Fibroblast of lung (primary cell): ENCODE measurements around the gene AZGP1. TPM values are rescaled to one million over a fixed set of nuclear protein-coding genes. Genes with fewer than 3 reads are reported as not detected.
"Not testable (repeated sequence)": the region's sequence is repeated elsewhere in the genome, so short reads cannot be mapped to it uniquely, and the experiment has no call there.

Experiments used
- DNase-seq, 2 donors: peaks; one replicate each; pipeline versions ENCODE4 v3.0.0 to v3.0.0-alpha.2; 2010; ENCODE audit warnings: low read depth in 2 of 2
- H2AFZ ChIP-seq: 2 replicates; pipeline ENCODE4 v1.5.1; 2012; ENCODE audit warnings: low read length, control low read depth, inconsistent platforms
- H3K27ac ChIP-seq: 2 replicates; pipeline ENCODE4 v1.5.1; 2011; ENCODE audit warnings: low read length, control low read depth; ENCODE audit not compliant: insufficient read depth
- H3K27me3 ChIP-seq: 2 replicates; pipeline ENCODE4 v1.5.1; 2011; ENCODE audit warnings: mild to moderate bottlenecking, low read length; ENCODE audit not compliant: control insufficient read depth, insufficient read depth
- H3K36me3 ChIP-seq: 2 replicates; pipeline ENCODE4 v1.5.1; 2011; ENCODE audit warnings: low read length; ENCODE audit not compliant: control insufficient read depth, insufficient read depth
- H3K4me1 ChIP-seq: 2 replicates; pipeline ENCODE4 v1.5.1; 2011; ENCODE audit warnings: low read length; ENCODE audit not compliant: control insufficient read depth, insufficient read depth; ENCODE audit errors: extremely low read depth
- H3K4me2 ChIP-seq: 2 replicates; pipeline ENCODE4 v1.5.1; 2011; ENCODE audit warnings: low read length, control low read depth; ENCODE audit not compliant: insufficient read depth; ENCODE audit errors: extremely low read depth
- H3K4me3 ChIP-seq, 4 experiments: fragments of 200-600 bp in 1 of 4; sonication (generic) in 1 of 4; replicated peaks in 1 of 4; 2 replicates each; pipeline ENCODE4 v1.5.1; 2011 to 2016; ENCODE audit warnings: low read length in 4 of 4, low read depth in 3 of 4, mild to moderate bottlenecking in 3 of 4, control low read depth in 2 of 4, inconsistent platforms in 1 of 4, mixed read lengths in 1 of 4; ENCODE audit not compliant: insufficient read depth in 1 of 4; ENCODE audit errors: control extremely low read depth in 1 of 4
- H3K79me2 ChIP-seq: 2 replicates; pipeline ENCODE4 v1.5.1; 2012; ENCODE audit warnings: mild to moderate bottlenecking, low read length, inconsistent platforms; ENCODE audit not compliant: control insufficient read depth, insufficient read depth
- H3K9ac ChIP-seq: 2 replicates; pipeline ENCODE4 v1.5.1; 2011; ENCODE audit warnings: mild to moderate bottlenecking, low read length, control low read depth; ENCODE audit not compliant: insufficient read depth
- H3K9me3 ChIP-seq: 2 replicates; pipeline ENCODE4 v1.5.1; 2012; ENCODE audit warnings: low read depth, low read length; ENCODE audit not compliant: control insufficient read depth, insufficient read depth
- H4K20me1 ChIP-seq: 2 replicates; pipeline ENCODE4 v1.5.1; 2011; ENCODE audit warnings: low read length; ENCODE audit not compliant: control insufficient read depth, insufficient read depth; ENCODE audit errors: extremely low read depth
- CTCF ChIP-seq, 2 donors: IDR thresholded peaks in 1 of 2; conservative IDR thresholded peaks in 1 of 2; 1 replicate in 1 of 2; 2 replicates in 1 of 2; pipeline ENCODE4 v1.5.1; 2011 to 2012; ENCODE audit warnings: low read length in 2 of 2, control low read depth in 1 of 2, inconsistent platforms in 1 of 2, low read depth in 1 of 2, mild to moderate bottlenecking in 1 of 2
- EZH2 ChIP-seq: IDR thresholded peaks from 2 replicates; pipeline ENCODE4 v1.5.1; 2012; ENCODE audit warnings: low read length, control low read depth, mild to moderate bottlenecking; ENCODE audit errors: missing control alignments
- polyA plus RNA-seq, 2 donors: library from polyadenylated mRNA; depleted of rRNA in 1 of 2; stranded (reverse) in 1 of 2; unstranded in 1 of 2; fragments of >200 nt; gene quantifications; 2 replicates each; pipeline ENCODE4 v1.2.1, GENCODE V29; 2011 to 2012; ENCODE audit warnings: missing spikeins in 1 of 2
- total RNA-seq: library from RNA; depleted of rRNA; stranded (reverse); fragments of >200 nt; gene quantifications from 2 replicates; pipeline ENCODE4 v1.2.1, GENCODE V29; 2014

AZGP1 gene
- total and polyA plus RNA-seq, 2 donors (not counting 1 experiment from before 2014, with no cell fraction given): not detected

- no peak for DNase-seq
- Histone ChIP-seq H3K27me3 (peaks cover 2% of the 10 kb centered on the region), H4K20me1 (no peaks in the 10 kb centered on the region), H3K4me2 (no peak overlapping the region), H3K4me3 (no peak overlapping the region), H3K9me3 (no peaks in the 10 kb centered on the region), H2AFZ (no peak overlapping the region), H3K36me3 (no peaks in the 10 kb centered on the region), H3K27ac (no peak overlapping the region), H3K9ac (no peak overlapping the region), H3K4me1 (no peaks in the 10 kb centered on the region), H3K79me2 (no peaks in the 10 kb centered on the region)
- TF ChIP-seq EZH2 (no peak), CTCF (conservative IDR thresholded peaks at IDR 0.05 in 1 of 2, IDR thresholded peaks at IDR 0.05 in 1 of 2; ENCODE audit: low read depth in 1 of 2, low read length in 2 of 2) (no peak)
These were observed 17.1 kb downstream of the AZGP1 start for GRCh38 chr7:99958564-99959227.

- Histone ChIP-seq H2AFZ (no peak overlapping the region), H3K27me3 (peaks cover 2% of the 10 kb centered on the region), H3K9me3 (no peaks in the 10 kb centered on the region), H4K20me1 (no peaks in the 10 kb centered on the region), H3K27ac (no peak overlapping the region), H3K79me2 (no peaks in the 10 kb centered on the region), H3K36me3 (no peaks in the 10 kb centered on the region), H3K4me2 (no peak overlapping the region), H3K9ac (no peak overlapping the region), H3K4me3 (no peak overlapping the region), H3K4me1 (no peaks in the 10 kb centered on the region)
- TF ChIP-seq CTCF (conservative IDR thresholded peaks at IDR 0.05 in 1 of 2, IDR thresholded peaks at IDR 0.05 in 1 of 2; ENCODE audit: low read depth in 1 of 2, low read length in 2 of 2) (no peak), EZH2 (no peak)
- no peak for DNase-seq
These were observed 20.6 kb downstream of the AZGP1 start for GRCh38 chr7:99955247-99955646.

GRCh38 chr7:99954643-99955042 is 21.2 kb downstream of the AZGP1 start:
- not testable (repeated sequence) for H3K27me3 ChIP-seq, H2AFZ ChIP-seq, H3K4me3 ChIP-seq, H3K27ac ChIP-seq, H3K79me2 ChIP-seq, DNase-seq, H3K9me3 ChIP-seq, H3K36me3 ChIP-seq, H3K4me2 ChIP-seq, H3K4me1 ChIP-seq, H3K9ac ChIP-seq, H4K20me1 ChIP-seq
